HEK293 (cell line): Measurements from ENCODE around the gene CCDC43.

Source experiments
- GLIS2 ChIP-seq: fragments of 450-650 bp; formaldehyde crosslinking; IDR thresholded peaks from 2 replicates; pipeline ENCODE4 v1.5.1; 2016; ENCODE audit warnings: missing biosample characterization, missing genetic modification characterization
- OVOL3 ChIP-seq: fragments of 450-650 bp; formaldehyde crosslinking; IDR thresholded peaks from 2 replicates; pipeline ENCODE4 v1.5.1; 2016; ENCODE audit warnings: missing biosample characterization, missing genetic modification characterization
- PBX3 ChIP-seq: sonication (generic); formaldehyde crosslinking; IDR thresholded peaks from 2 replicates; pipeline ENCODE4 v1.8.1; 2022; ENCODE audit warnings: mild to moderate bottlenecking, moderate library complexity, missing genetic modification reagents
- REPIN1 ChIP-seq: fragments of 450-650 bp; formaldehyde crosslinking; IDR thresholded peaks from 2 replicates; pipeline ENCODE4 v1.5.1; 2017; ENCODE audit warnings: missing biosample characterization, missing genetic modification characterization, low read depth
- SCRT2 ChIP-seq: fragments of 450-650 bp; formaldehyde crosslinking; IDR thresholded peaks from 2 replicates; pipeline ENCODE4 v1.5.1; 2016; ENCODE audit warnings: missing biosample characterization, missing genetic modification characterization
- ZBTB48 ChIP-seq: fragments of 450-650 bp; formaldehyde crosslinking; IDR thresholded peaks from 2 replicates; pipeline ENCODE4 v1.5.1; 2016; ENCODE audit warnings: missing biosample characterization, missing genetic modification characterization
- ZEB2 ChIP-seq: fragments of 450-650 bp; formaldehyde crosslinking; IDR thresholded peaks from 2 replicates; pipeline ENCODE4 v1.5.1; 2016; ENCODE audit warnings: missing biosample characterization, missing genetic modification characterization
- ZFHX2 ChIP-seq: fragments of 450-650 bp; formaldehyde crosslinking; conservative IDR thresholded peaks from 2 replicates; pipeline ENCODE4 v1.5.1; 2016; ENCODE audit warnings: missing biosample characterization, missing genetic modification characterization
- ZFP37 ChIP-seq: fragments of 450-650 bp; formaldehyde crosslinking; IDR thresholded peaks from 2 replicates; pipeline ENCODE4 v1.5.1; 2016; ENCODE audit warnings: missing biosample characterization, missing genetic modification characterization
- ZNF10 ChIP-seq: fragments of 450-650 bp; formaldehyde crosslinking; IDR thresholded peaks from 2 replicates; pipeline ENCODE4 v1.5.1; 2017; ENCODE audit warnings: missing biosample characterization, missing genetic modification characterization
- ZNF121 ChIP-seq: fragments of 450-650 bp; formaldehyde crosslinking; IDR thresholded peaks from 2 replicates; pipeline ENCODE4 v1.5.1; 2016; ENCODE audit warnings: missing biosample characterization, missing genetic modification characterization
- ZNF146 ChIP-seq: fragments of 450-650 bp; formaldehyde crosslinking; IDR thresholded peaks from 2 replicates; pipeline ENCODE4 v1.5.1; 2016; ENCODE audit warnings: missing biosample characterization, missing genetic modification characterization
- ZNF155 ChIP-seq: fragments of 450-650 bp; formaldehyde crosslinking; IDR thresholded peaks from 2 replicates; pipeline ENCODE4 v1.5.1; 2016; ENCODE audit warnings: missing biosample characterization, missing genetic modification characterization
- ZNF391 ChIP-seq: fragments of 450-650 bp; formaldehyde crosslinking; IDR thresholded peaks from 2 replicates; pipeline ENCODE4 v1.5.1; 2016; ENCODE audit warnings: low read depth, missing biosample characterization, missing genetic modification characterization, borderline replicate concordance
- ZNF404 ChIP-seq: fragments of 450-650 bp; formaldehyde crosslinking; IDR thresholded peaks from 2 replicates; pipeline ENCODE4 v1.5.1; 2017; ENCODE audit warnings: missing biosample characterization, missing genetic modification characterization
- ZNF513 ChIP-seq: fragments of 450-650 bp; IDR thresholded peaks from 2 replicates; pipeline ENCODE4 v1.5.1; 2018; ENCODE audit warnings: missing biosample characterization, missing genetic modification characterization
- ZNF518A ChIP-seq: fragments of 450-650 bp; formaldehyde crosslinking; conservative IDR thresholded peaks from 2 replicates; pipeline ENCODE4 v1.5.1; 2016; ENCODE audit warnings: low read depth, missing biosample characterization, missing genetic modification characterization
- ZNF658 ChIP-seq: fragments of 450-650 bp; formaldehyde crosslinking; IDR thresholded peaks from 2 replicates; pipeline ENCODE4; 2016; ENCODE audit warnings: missing biosample characterization, missing genetic modification characterization
- ZNF785 ChIP-seq: fragments of 450-650 bp; formaldehyde crosslinking; IDR thresholded peaks from 2 replicates; pipeline ENCODE4 v1.5.1; 2016; ENCODE audit warnings: missing biosample characterization, missing genetic modification characterization
- ZXDB ChIP-seq: fragments of 450-650 bp; formaldehyde crosslinking; IDR thresholded peaks from 2 replicates; pipeline ENCODE4 v1.5.1; 2016; ENCODE audit warnings: missing biosample characterization, missing genetic modification characterization
- TF ChIP-seq, protein P1 (sequence below): fragments of 450-650 bp; formaldehyde crosslinking; IDR thresholded peaks from 2 replicates; pipeline ENCODE4 v1.5.1; 2017; ENCODE audit warnings: missing biosample characterization, missing genetic modification characterization
- TF ChIP-seq, protein P2 (sequence below): fragments of 450-650 bp; formaldehyde crosslinking; conservative IDR thresholded peaks from 2 replicates; pipeline ENCODE4 v1.5.1; 2016; ENCODE audit warnings: low read depth, missing biosample characterization, missing genetic modification characterization
- TF ChIP-seq, protein P3 (sequence below): fragments of 450-650 bp; formaldehyde crosslinking; IDR thresholded peaks from 2 replicates; pipeline ENCODE4 v1.5.1; 2016; ENCODE audit warnings: missing biosample characterization, missing genetic modification characterization

Gene CCDC43

GRCh38 chr17:44689477-44690217, at the start of gene CCDC43 (continued):
- TF ChIP-seq, protein P1, sequence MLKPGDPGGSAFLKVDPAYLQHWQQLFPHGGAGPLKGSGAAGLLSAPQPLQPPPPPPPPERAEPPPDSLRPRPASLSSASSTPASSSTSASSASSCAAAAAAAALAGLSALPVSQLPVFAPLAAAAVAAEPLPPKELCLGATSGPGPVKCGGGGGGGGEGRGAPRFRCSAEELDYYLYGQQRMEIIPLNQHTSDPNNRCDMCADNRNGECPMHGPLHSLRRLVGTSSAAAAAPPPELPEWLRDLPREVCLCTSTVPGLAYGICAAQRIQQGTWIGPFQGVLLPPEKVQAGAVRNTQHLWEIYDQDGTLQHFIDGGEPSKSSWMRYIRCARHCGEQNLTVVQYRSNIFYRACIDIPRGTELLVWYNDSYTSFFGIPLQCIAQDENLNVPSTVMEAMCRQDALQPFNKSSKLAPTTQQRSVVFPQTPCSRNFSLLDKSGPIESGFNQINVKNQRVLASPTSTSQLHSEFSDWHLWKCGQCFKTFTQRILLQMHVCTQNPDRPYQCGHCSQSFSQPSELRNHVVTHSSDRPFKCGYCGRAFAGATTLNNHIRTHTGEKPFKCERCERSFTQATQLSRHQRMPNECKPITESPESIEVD = no peak
- peak; percentile 53; the same call in 1 of the 2 replicates for TF ChIP-seq OVOL3 (tag by site-specific recombination)
- TF ChIP-seq ZNF658 (tag by site-specific recombination) = no peak
- TF ChIP-seq ZBTB48 (tag by site-specific recombination) = peak; percentile 71; the same call in 1 of the 2 replicates
- TF ChIP-seq, protein P2, sequence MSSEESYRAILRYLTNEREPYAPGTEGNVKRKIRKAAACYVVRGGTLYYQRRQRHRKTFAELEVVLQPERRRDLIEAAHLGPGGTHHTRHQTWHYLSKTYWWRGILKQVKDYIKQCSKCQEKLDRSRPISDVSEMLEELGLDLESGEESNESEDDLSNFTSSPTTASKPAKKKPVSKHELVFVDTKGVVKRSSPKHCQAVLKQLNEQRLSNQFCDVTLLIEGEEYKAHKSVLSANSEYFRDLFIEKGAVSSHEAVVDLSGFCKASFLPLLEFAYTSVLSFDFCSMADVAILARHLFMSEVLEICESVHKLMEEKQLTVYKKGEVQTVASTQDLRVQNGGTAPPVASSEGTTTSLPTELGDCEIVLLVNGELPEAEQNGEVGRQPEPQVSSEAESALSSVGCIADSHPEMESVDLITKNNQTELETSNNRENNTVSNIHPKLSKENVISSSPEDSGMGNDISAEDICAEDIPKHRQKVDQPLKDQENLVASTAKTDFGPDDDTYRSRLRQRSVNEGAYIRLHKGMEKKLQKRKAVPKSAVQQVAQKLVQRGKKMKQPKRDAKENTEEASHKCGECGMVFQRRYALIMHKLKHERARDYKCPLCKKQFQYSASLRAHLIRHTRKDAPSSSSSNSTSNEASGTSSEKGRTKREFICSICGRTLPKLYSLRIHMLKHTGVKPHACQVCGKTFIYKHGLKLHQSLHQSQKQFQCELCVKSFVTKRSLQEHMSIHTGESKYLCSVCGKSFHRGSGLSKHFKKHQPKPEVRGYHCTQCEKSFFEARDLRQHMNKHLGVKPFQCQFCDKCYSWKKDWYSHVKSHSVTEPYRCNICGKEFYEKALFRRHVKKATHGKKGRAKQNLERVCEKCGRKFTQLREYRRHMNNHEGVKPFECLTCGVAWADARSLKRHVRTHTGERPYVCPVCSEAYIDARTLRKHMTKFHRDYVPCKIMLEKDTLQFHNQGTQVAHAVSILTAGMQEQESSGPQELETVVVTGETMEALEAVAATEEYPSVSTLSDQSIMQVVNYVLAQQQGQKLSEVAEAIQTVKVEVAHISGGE (tag by site-specific recombination) = no peak
- TF ChIP-seq ZNF155 (tag by site-specific recombination) = no peak
- no peak for TF ChIP-seq REPIN1 (tag by site-specific recombination)
- no peak; the same call in 1 of the 2 replicates for TF ChIP-seq ZNF391 (tag by site-specific recombination)
- TF ChIP-seq ZNF785 = peak; percentile 39; the same call in 1 of the 2 replicates
- 0 out of 2 replicates have a peak, but pooled peaks have one; percentile 42 for TF ChIP-seq ZXDB (tag by site-specific recombination)
- no peak for TF ChIP-seq ZNF404 (tag by site-specific recombination)
- TF ChIP-seq PBX3 (CRISPR knock-in tag) = peak; percentile 51; the same call in 1 of the 2 replicates
- no peak for TF ChIP-seq ZNF121
- TF ChIP-seq ZNF518A = 0 out of 2 replicates have a peak, but pooled peaks have one; percentile 27
- peak; percentile 86 for TF ChIP-seq ZFHX2 (tag by site-specific recombination)
- peak; percentile 73 for TF ChIP-seq GLIS2
- TF ChIP-seq ZNF146 = 0 out of 2 replicates have a peak, but pooled peaks have one; percentile 32
- TF ChIP-seq ZNF513 (tag by site-specific recombination) = no peak
- 0 out of 2 replicates have a peak, but pooled peaks have one; percentile 35 for TF ChIP-seq ZFP37 (tag by site-specific recombination)
- TF ChIP-seq, protein P3, sequence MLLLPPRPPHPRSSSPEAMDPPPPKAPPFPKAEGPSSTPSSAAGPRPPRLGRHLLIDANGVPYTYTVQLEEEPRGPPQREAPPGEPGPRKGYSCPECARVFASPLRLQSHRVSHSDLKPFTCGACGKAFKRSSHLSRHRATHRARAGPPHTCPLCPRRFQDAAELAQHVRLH = no peak
- TF ChIP-seq ZEB2 (tag by site-specific recombination) = peak; percentile 64; the same call in 1 of the 2 replicates
- TF ChIP-seq SCRT2 (tag by site-specific recombination) = 0 out of 2 replicates have a peak, but pooled peaks have one; percentile 31
- 0 out of 2 replicates have a peak, but pooled peaks have one; percentile 77 for TF ChIP-seq ZNF10
